Testis (tissue), 3 donors: Measurements from ENCODE around the gene ANKHD1. TPM values are rescaled to one million over a fixed set of nuclear protein-coding genes. Genes with fewer than 3 reads are reported as not detected.

Source experiments
- DNase-seq: peaks from one replicate; pipeline ENCODE4 v3.0.0-alpha.2; 2019
- H3K27ac ChIP-seq, 2 donors: fragments of 200-600 bp; sonication (generic); one replicate each; pipeline ENCODE4 v1.5.1; 2019
- H3K27me3 ChIP-seq: fragments of 200-600 bp; sonication (generic); one replicate; pipeline ENCODE4 v1.5.1; 2019
- H3K36me3 ChIP-seq: fragments of 200-600 bp; sonication (generic); one replicate; pipeline ENCODE4 v1.5.1; 2017; ENCODE audit warnings: low read depth; ENCODE audit errors: missing control alignments
- H3K4me1 ChIP-seq: fragments of 200-600 bp; sonication (generic); one replicate; pipeline ENCODE4 v1.5.1; 2019
- H3K4me3 ChIP-seq, 2 donors: fragments of 200-600 bp; sonication (generic); one replicate each; pipeline ENCODE4 v1.5.1; 2017 to 2019
- H3K9me3 ChIP-seq: fragments of 200-600 bp; sonication (generic); one replicate; pipeline ENCODE4 v1.5.1; 2017
- CTCF ChIP-seq, 3 experiments: fragments of 450-650 bp in 2 of 3; fragments of 200-600 bp in 1 of 3; sonication (generic) in 1 of 3; IDR thresholded peaks; one replicate each; pipeline ENCODE4 v1.5.1; 2016 to 2019; ENCODE audit warnings: antibody characterized with exemption in 3 of 3, mild to moderate bottlenecking in 2 of 3, moderate library complexity in 1 of 3
- POLR2A ChIP-seq: fragments of 450-650 bp; IDR thresholded peaks from one replicate; pipeline ENCODE4 v1.6.1; 2017; ENCODE audit warnings: antibody characterized with exemption, mild to moderate bottlenecking, moderate library complexity
- WGBS, 2 donors: methylation state at CpG; one replicate each; pipeline ENCODE4 v1.1.5; 2018; 5-methylcytosine and 5-hydroxymethylcytosine counted together
- intact Hi-C: fragments of 100-400 bp; cut with DNase I; formaldehyde crosslinking; loops from one replicate; pipeline ENCODE4 v1.15.1; 2023; ENCODE audit warnings: low total_unique reads
- polyA plus RNA-seq: library from polyadenylated mRNA; stranded (reverse); fragments of 350-450 nt; fragmentation: Illumina TruSeq; extraction: RNeasy Lipid Tissue Mini Kit (QIAGEN cat#74804); gene quantifications from one replicate; pipeline ENCODE4 v1.2.3, GENCODE V29; 2014; ENCODE audit warnings: low read depth, low replicate concordance; ENCODE audit not compliant: insufficient read depth
- total RNA-seq, 2 donors: library from RNA; depleted of rRNA; stranded (reverse); fragments of >200 nt; gene quantifications; one replicate each; pipeline ENCODE4 v1.2.3, GENCODE V29; 2016

Gene ANKHD1
- total and polyA plus RNA-seq, 3 donors from 2014 or later, result 70.0 to 172 (median 170) TPM

GRCh38 chr5:140571105-140571504 is 169.5 kb downstream of the ANKHD1 start:
- intact Hi-C loops, result no loop called here
- no peaks in the 10 kb centered on the region for H3K36me3 ChIP-seq
- WGBS, 2 donors, result 71 to 77% methylated on average over 5 of the region's 5 CpGs
- peaks cover 66% of the 10 kb centered on the region for H3K4me1 ChIP-seq
- H3K27me3 ChIP-seq, result no peaks in the 10 kb centered on the region
- peak overlapping the region; percentile 79 to 80 for H3K27ac ChIP-seq
- H3K4me3 ChIP-seq, result no peak overlapping the region
- no peak for TF ChIP-seq POLR2A
- no peak for TF ChIP-seq CTCF (IDR thresholded peaks at IDR 0.05)
- no peak for DNase-seq
- H3K9me3 ChIP-seq, result no peaks in the 10 kb centered on the region

GRCh38 chr5:140573683-140574082 is 172.1 kb downstream of the ANKHD1 start:
- Histone ChIP-seq H3K27me3 (no peaks in the 10 kb centered on the region), H3K36me3 (no peaks in the 10 kb centered on the region), H3K27ac (peak overlapping the region; percentile 80 to 84), H3K9me3 (no peaks in the 10 kb centered on the region), H3K4me1 (peaks cover 77% of the 10 kb centered on the region), H3K4me3 (no peak overlapping the region)
- TF ChIP-seq CTCF (IDR thresholded peaks at IDR 0.05) (no peak), POLR2A (no peak)
- WGBS, 2 donors, result 80 to 82% methylated on average over 7 of the region's 7 CpGs
- no peak for DNase-seq
- intact Hi-C loops, result no loop called here

- Histone ChIP-seq H3K27me3 (no peaks in the 10 kb centered on the region), H3K4me1 (peaks cover 72% of the 10 kb centered on the region), H3K4me3 (no peak overlapping the region), H3K27ac (peak overlapping the region; percentile 80 to 84), H3K36me3 (no peaks in the 10 kb centered on the region), H3K9me3 (no peaks in the 10 kb centered on the region)
- peak; percentile 91 for DNase-seq
- TF ChIP-seq POLR2A, result no peak
- no peak for TF ChIP-seq CTCF (IDR thresholded peaks at IDR 0.05)
- intact Hi-C loops, result no loop called here
- 41 to 44% methylated on average over 3 of the region's 3 CpGs for WGBS, 2 donors
These were observed 172.5 kb downstream of the ANKHD1 start for GRCh38 chr5:140574165-140574564.

DNA sequence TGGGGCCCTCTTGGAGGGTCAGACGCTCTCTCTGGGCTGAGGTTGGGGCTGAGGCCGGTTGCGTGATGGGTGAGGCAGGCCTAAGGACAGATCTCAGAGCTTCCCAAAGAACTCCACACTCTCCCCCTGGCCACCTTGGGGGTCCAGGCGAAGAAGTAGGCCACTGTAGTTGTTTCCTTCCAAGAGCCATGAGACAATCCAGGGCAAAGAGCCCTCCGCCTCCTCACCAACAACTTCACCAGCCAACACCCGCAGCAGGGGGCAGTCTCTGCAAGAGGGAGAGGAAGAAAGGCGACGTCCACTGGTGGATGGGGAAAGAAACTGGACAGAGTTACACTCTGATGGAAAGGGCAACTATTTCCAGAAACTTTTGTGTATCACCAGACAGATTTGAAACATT is 173.7 kb downstream of the ANKHD1 start:
- Histone ChIP-seq H3K27ac (peak overlapping the region; percentile 80 to 84), H3K4me1 (peaks cover 63% of the 10 kb centered on the region), H3K36me3 (no peaks in the 10 kb centered on the region), H3K4me3 (no peak overlapping the region), H3K27me3 (no peaks in the 10 kb centered on the region), H3K9me3 (no peaks in the 10 kb centered on the region)
- WGBS, 2 donors, result 74 to 87% methylated on average over 6 to 8 of the region's 8 CpGs
- intact Hi-C loops, result no loop called here
- DNase-seq, result peak; percentile 81
- TF ChIP-seq POLR2A, result no peak
- peak; percentile 37 to 54 (median 50) for TF ChIP-seq CTCF (IDR thresholded peaks at IDR 0.05)

DNA sequence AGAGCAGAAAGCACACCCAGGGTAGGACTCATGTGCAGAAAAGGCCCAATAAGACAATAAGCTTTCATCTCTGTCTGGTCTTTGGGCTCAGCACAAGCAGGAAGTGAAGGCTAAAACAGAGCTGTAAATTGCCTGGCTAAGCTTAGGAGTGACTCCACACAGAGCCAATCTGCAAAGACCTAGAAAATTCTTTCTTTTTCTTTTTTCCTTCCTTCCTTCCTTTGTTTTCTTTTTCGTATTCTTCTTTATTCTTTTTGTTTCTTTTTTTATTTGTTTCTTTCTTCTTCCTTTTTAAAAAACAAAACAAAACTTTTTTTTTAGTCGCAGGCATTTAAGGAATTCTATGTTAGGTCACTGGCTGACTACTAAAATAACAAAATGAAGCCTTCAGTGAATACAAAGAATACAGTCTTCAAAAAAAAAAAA is 175.2 kb downstream of the ANKHD1 start:
- DNase-seq, result no peak
- no peak overlapping the region for H3K4me3 ChIP-seq
- WGBS, 2 donors, result 45 to 46% methylated on average over 2 of the region's 2 CpGs
- H3K4me1 ChIP-seq, result peaks cover 51% of the 10 kb centered on the region
- TF ChIP-seq POLR2A, result no peak
- no peak for TF ChIP-seq CTCF (IDR thresholded peaks at IDR 0.05)
- H3K27ac ChIP-seq, result peak overlapping the region; percentile 52 to 84
- H3K36me3 ChIP-seq, result no peaks in the 10 kb centered on the region
- H3K27me3 ChIP-seq, result no peaks in the 10 kb centered on the region
- no peaks in the 10 kb centered on the region for H3K9me3 ChIP-seq
- intact Hi-C loops, result no loop called here
